ENCODE results near the gene RPS18.

The RPS18 gene

DNA sequence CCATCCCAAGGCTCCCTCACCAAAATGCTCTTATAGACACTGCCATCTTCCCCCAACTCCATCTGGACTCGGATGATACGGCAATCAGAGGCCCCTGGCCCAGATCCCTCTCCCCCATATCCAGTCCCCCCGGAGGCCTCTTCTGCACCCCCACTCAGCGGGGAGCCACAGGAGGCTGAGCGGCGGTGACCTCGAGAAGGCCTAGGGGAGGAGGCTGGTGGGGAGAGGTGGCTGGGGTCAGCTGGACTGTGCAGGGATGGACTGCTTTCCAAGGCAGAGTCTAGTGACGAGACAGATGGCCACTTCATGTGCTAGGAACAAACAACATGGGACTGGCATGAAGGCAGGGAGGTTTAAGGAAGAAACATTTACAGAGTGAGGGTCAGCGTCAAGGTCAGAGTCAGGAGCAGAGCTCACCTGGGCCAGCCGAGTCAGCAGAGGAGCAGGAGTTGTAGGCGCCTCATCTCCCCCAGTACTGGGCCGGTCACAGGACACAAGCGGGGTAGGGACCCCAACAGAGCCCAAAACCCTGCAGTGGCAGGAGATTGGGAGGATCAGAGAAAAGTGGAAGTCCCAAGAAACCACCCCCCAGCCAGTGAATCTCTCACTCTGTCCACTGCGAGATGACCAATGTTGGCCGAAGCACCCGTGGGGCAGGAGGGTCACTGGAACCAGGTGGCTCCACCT lies 21.3 kb downstream of the RPS18 start:
- DNase-seq, result no peak

DNA sequence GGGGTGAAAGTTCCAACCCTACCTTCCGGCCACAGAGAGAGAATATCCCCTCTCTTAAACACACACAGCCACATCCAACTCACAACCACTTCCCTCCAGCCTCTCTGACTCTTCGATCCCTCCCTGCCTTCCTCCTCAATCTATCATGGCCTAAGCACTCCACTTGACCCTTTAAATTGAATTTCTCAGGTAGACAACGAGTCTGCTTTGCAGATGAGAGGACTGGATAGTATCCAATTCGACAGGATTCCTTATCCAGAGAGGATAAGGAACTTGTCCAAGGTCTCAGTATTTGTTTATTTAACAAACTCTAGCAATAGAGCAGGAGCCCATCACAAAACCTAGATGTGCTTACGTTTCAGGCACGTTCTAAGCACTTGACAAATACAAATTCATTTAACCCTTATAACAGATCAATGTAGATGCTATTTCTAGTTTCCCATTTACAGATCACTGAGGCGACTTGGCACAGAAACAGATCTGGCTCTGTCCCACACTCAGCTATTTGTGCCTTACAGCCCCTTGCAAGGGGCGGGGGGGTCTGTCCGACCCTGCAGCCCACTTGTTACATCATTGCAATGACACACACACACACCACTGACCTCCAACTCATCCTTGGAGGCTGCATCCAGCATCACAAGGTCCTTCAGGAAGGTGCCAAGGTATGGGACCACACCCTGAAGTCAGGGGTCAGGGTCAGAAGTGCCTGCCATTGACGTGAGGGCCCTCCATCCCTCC lies 22.4 kb downstream of the RPS18 start:
- DNase-seq, result no peak

DNA sequence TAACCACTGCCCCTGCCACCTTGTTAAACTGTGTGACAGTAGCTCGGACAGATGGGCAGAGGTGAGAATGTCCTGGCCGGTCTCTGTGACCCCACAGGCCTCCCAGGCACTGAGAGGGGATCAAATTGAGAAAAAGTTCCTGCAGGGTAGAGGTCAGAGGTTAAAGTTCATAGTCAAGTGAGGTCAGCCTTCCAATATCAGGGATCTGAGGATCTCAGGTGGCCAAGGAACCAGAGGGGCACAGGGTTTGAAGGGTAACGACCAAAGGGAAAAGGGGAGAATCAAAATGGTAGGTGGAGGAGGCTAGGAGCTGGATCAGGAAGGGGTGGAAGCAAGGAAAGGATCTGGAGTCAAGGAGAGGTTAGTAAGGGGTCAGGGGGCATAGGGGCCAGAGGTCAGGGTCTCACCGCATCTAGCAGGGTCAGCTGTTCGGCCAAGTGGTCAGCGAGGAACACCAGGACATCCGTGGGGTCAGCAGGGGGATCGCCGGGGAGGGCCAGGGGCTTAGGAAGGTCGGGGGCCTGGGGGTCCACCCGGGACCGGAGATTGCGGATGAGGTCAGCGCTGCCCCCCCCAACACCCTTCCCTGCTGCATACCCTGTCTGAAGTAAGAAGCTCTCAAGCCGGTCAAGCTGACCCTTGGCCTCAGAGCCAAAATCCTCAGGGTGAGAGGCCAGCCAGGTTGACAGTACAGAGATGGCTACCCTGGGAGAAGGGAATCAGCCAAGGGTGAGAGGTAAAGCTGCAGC lies 23.9 kb downstream of the RPS18 start:
- no peak for DNase-seq

- DNase-seq, result no peak
Observed at GRCh38 chr6:33296797-33297405, 25.0 kb downstream of the RPS18 start.

- no peak for DNase-seq
Observed at GRCh38 chr6:33297406-33297955, 25.6 kb downstream of the RPS18 start.

DNA sequence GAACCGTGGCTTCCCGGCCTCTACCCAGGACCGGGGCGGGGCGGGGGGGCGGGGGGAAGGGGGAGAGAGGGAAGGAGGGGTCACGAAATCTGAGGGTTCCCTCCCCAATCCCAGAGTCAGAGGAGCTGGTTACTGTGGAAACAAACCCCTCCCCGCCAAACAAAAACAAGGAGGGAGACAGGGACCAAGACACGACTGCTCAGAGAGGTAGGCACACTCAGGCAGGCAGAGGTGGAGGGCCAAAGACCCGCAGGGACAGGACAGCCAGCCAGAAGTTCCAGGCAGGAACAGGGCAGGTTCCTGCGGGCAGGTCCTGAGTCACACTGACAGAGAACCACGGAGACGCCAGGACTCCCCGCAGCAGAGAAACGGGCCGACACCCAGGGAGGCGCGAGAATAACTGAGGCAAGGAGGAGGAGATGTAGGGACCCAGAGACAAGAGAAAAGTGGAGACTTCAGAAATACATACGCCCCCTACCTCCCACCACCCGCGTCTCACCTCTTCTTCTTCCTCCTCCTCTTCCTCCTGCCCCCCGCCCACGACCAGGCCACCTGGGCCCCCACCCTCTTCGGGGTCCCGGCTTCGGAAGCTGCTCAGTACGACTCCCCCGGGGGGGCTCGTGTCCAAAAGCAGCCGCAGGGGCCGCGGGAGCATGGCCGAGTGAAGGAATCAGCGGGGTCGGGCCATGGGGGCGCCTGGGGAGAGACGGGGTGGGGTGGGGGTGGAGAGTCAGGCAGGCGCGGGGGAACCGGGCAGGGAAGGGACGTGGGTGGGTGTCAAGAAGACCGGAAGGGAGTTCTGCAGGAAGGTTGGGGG lies 26.3 kb downstream of the RPS18 start:
- peak; percentile 90 for DNase-seq

GRCh38 chr6:33298773-33299236 lies 26.9 kb downstream of the RPS18 start, which contains the start of gene RGL2:
Gene RGL2 (minus strand): TSS chr6:33298942. CDS start chr6:33298610, 332 bp downstream.
- peak; percentile 76 for DNase-seq

DNA sequence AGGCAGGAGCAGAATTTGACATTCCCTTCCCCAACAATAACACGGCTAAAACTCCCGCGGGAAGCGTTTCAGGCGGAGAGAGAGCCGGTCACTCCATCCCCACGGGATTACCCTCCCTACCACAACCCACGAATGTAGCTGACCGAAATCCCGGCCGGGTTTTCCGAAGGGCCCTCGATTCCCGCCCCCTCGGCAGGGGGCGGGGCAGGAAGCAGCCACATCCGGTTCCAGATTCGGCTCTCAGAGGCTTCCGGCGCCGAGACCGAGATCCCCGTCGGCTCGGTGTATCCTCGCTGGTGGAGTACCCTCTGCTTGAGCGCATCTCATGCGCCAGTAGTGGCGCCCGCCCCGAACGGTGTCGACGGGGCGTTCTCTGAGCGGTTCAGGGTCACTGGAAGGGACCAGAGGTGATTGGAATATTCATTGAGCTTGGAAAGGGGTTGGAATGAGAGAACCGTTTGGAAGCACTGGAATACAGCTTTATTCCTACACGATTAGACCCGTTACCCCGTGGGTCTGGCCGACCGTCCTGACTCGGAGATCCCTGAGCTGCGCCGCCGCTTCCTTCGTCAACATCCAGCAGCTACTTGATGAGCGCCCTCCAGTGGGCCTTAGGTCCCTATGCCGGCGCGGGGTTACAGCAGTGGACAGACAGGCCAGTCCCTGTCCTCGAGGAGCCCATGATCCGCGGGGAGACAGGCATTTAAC lies 27.5 kb downstream of the RPS18 start:
- DNase-seq, result peak; percentile 95

DNA sequence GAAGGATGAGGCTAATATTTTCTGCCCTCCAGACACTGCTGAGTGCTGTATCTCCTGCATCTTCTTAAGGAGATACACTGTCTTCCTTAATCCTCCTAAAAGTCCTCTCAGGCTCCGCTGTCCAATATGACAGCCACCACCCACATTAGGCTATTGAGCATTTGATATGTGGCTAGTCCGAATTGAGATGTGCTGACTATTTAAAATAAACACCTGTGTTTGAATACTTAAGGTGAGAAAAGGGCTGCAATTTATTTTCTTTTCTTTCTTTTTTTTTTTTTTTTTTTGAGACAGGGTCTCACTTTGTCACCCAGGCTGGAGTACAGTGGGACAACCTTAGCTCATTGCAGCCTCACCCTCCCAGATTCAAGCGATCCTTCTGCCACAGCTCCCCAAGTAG lies 30.0 kb downstream of the RPS18 start:
- DNase-seq, result no peak

GRCh38 chr6:33304216-33304615 lies 32.3 kb downstream of the RPS18 start:
- no peak for DNase-seq

GRCh38 chr6:33305052-33305451 lies 33.2 kb downstream of the RPS18 start:
- no peak for DNase-seq

- DNase-seq, result no peak
Observed at GRCh38 chr6:33306356-33306755, 34.5 kb downstream of the RPS18 start.

DNA sequence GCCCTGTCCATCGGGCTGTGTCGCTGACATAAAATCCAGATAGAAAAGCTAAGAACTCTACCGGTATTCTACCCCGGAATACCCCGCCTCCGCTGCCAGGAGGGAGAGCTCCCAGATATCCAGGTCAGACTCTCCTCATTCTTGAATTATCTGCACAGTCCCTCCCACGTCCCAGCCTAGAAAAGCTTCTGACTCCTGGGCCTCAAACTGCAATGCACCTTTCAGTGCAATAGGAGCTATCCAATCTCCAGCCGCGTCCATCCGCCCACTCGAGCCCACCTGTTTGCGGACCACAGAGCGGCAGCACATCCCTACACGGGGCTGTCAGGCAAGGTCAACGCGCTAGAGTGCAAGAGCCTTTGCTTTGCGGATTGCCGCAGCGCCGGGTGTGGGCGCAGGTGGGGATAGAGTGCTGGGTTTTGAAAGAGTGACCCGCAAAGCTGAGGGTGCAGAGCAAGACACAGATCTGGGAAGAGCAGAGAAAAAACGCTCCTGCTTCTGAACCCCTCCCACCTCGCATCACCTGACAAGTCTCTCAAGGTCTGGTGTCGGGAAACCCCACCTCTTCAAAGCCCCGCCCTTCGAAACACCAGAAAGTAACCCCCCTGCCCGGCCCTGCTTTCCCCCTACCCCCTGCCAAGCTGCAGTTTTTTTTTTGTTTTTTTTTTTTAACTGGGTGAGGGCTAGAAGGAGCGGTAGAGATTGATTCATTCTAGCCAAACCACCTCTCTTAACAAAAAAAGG lies 40.7 kb downstream of the RPS18 start:
- DNase-seq, result peak; percentile 95

GRCh38 chr6:33313105-33313708 lies 41.3 kb downstream of the RPS18 start:
- DNase-seq, result peak; percentile 51

GRCh38 chr6:33313709-33314514 lies 42.0 kb downstream of the RPS18 start, which contains the start of gene TAPBP:
Gene TAPBP (minus strand): TSS chr6:33314078. CDS start chr6:33314041, 37 bp downstream.
- peak; percentile 96 for DNase-seq

GRCh38 chr6:33314515-33314942 lies 42.7 kb downstream of the RPS18 start:
- DNase-seq, result peak; percentile 94

DNA sequence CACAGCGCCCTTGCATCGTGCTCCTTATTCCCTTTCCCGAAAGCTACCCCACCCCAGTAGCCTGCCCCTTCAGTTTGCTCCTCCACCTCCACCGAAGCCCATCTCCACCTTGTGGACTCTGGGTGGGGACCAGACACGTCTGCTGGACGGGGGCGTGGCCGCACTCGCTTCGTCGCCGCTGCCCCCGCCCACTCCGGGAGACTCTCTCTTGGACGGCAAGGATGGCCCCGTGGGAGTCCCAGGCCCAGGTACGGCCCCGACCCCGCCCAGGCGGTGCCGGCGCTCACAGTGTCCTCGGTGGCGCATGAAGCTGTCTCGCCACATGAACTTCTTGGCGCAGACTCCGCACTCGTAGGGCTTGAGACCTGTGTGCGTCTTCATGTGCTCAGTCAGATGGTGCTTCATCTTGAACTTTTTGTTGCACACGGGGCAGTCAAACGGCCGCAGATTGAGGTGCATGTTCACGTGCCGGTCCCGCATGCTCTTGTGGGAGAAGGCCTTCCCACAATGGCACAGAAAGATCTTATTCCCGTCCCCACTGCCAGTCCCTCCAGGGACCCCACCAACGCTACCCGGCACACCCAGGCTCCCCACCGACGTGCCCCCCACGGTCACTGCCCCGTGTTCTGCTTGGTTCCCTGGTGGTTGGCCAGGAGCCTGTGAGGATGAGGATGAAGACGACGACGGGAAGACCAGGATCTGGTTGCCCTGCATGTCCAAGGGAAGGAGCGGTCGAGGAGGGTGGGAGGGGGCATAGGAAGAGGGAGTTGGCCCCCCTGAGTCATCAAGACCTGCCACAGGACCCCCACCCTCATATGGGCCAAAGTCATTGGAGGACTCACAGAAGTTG lies 43.3 kb downstream of the RPS18 start:
- DNase-seq, result no peak
